CD4-positive, alpha-beta memory T cell (primary cell): Measurements from ENCODE around the gene SAMD4B. TPM values are rescaled to one million over a fixed set of nuclear protein-coding genes. Genes with fewer than 3 reads are reported as not detected.

ENCODE experiments used
- CTCF ChIA-PET: fragments of 350-600 bp; sonication (Branson Sonifier 250); formaldehyde crosslinking; loops from one replicate; lab custom pipeline; 2021; ENCODE audit warnings: inconsistent platforms; ENCODE audit not compliant: partially characterized antibody; lab: Charles Lee
- POLR2A ChIA-PET: fragments of 350-600 bp; sonication (Branson Sonifier 250); formaldehyde crosslinking; loops from one replicate; lab custom pipeline; 2021; ENCODE audit not compliant: partially characterized antibody; lab: Charles Lee
- DNase-seq, 5 donors: peaks; one replicate each; pipeline versions ENCODE4 v3.0.0 to v3.0.0-alpha.2; 2020 to 2022; ENCODE audit warnings: mixed read lengths in 1 of 5
- H3K27ac ChIP-seq: one replicate; pipeline ENCODE4 v1.7.0; 2013; ENCODE audit warnings: low read depth, low read length
- H3K27me3 ChIP-seq: 2 replicates; pipeline ENCODE4 v1.7.0; 2013; ENCODE audit warnings: mild to moderate bottlenecking, low read length, moderate library complexity; ENCODE audit not compliant: insufficient read depth
- H3K36me3 ChIP-seq: 2 replicates; pipeline ENCODE4 v1.7.0; 2013; ENCODE audit warnings: mild to moderate bottlenecking, low read length, moderate library complexity; ENCODE audit not compliant: insufficient read depth
- H3K4me1 ChIP-seq: 2 replicates; pipeline ENCODE4 v1.7.0; 2013; ENCODE audit warnings: mild to moderate bottlenecking, low read length, moderate library complexity; ENCODE audit not compliant: insufficient read depth
- H3K4me3 ChIP-seq, 2 donors: one replicate each; pipeline ENCODE4 v1.7.0; 2013; ENCODE audit warnings: low read length in 2 of 2, mild to moderate bottlenecking in 1 of 2
- H3K9me3 ChIP-seq, 2 donors: one replicate each; pipeline ENCODE4 v1.7.0; 2013; ENCODE audit warnings: low read length in 2 of 2, control low read depth in 1 of 2; ENCODE audit not compliant: control insufficient read depth in 1 of 2
- H3K27ac Mint-ChIP-seq, 7 donors: one replicate each; pipeline ENCODE4 v1.8.0; 2020 to 2021; ENCODE audit warnings: mixed read lengths in 7 of 7, mild to moderate bottlenecking in 6 of 7, inconsistent platforms in 3 of 7, moderate library complexity in 3 of 7
- H3K27me3 Mint-ChIP-seq, 2 donors: one replicate each; pipeline ENCODE4 v1.8.0; 2020 to 2021; ENCODE audit warnings: mixed read lengths in 2 of 2
- H3K36me3 Mint-ChIP-seq, 2 donors: one replicate each; pipeline ENCODE4 v1.8.0; 2020 to 2021; ENCODE audit warnings: mixed read lengths in 2 of 2, inconsistent platforms in 1 of 2, mild to moderate bottlenecking in 1 of 2
- H3K4me1 Mint-ChIP-seq, 4 donors: one replicate each; pipeline ENCODE4 v1.8.0; 2020 to 2021; ENCODE audit warnings: mixed read lengths in 4 of 4, mild to moderate bottlenecking in 1 of 4
- H3K4me3 Mint-ChIP-seq, 8 donors: one replicate each; pipeline ENCODE4 v1.8.0; 2020 to 2021; ENCODE audit warnings: mixed read lengths in 8 of 8, mild to moderate bottlenecking in 7 of 8, moderate library complexity in 6 of 8, inconsistent platforms in 3 of 8
- H3K9me3 Mint-ChIP-seq, 8 donors: one replicate each; pipeline ENCODE4 v1.8.0; 2020 to 2021; ENCODE audit warnings: mixed read lengths in 8 of 8, mild to moderate bottlenecking in 5 of 8, inconsistent platforms in 3 of 8, moderate library complexity in 1 of 8
- intact Hi-C: fragments of 100-400 bp; cut with micrococcal nuclease; formaldehyde crosslinking; loops from one replicate; pipeline ENCODE4 v1.15.1; 2023
- polyA plus RNA-seq, 2 donors: library from polyadenylated mRNA; unstranded; fragments of 300-500 nt; fragmentation: Illumina TruSeq; gene quantifications; one replicate each; pipeline ENCODE4 v1.2.3, GENCODE V29; 2021
- total RNA-seq, 2 experiments: library from RNA; stranded (reverse); gene quantifications; one replicate each; pipeline ENCODE4 v1.2.3, GENCODE V29; 2021

Gene SAMD4B
- total and polyA plus RNA-seq, 4 experiments from 2014 or later = 7.3 to 79.6 (median 42.6) TPM

- no peaks in the 10 kb centered on the region for H3K9me3 ChIP-seq
- ChIA-PET CTCF (no interaction called here), POLR2A (interaction anchor here (1.9 to 2.0 kb wide), 2 partner anchors 13 to 19 kb away, joined by 5 to 8 read pairs; partner anchors contain the start of genes GMFG and SAMD4B)
- no peak overlapping the region for H3K27ac ChIP-seq
- Mint-ChIP-seq H3K9me3 (no peaks in the 10 kb centered on the region), H3K4me1 (peaks cover 2 to 9% (median 5%) of the 10 kb centered on the region in 4 donors), H3K4me3 (no peak overlapping the region), H3K27me3 (no peaks in the 10 kb centered on the region), H3K27ac (peak overlapping the region in 3 of 7 donors; percentile 32 to 79 (median 43)), H3K36me3 (peaks cover 44 to 64% of the 10 kb centered on the region in 2 donors)
- peaks cover 51% of the 10 kb centered on the region for H3K36me3 ChIP-seq
- H3K4me3 ChIP-seq = no peak overlapping the region
- H3K4me1 ChIP-seq = peaks cover 7% of the 10 kb centered on the region
- H3K27me3 ChIP-seq = no peaks in the 10 kb centered on the region
- intact Hi-C loops = no loop called here
- DNase-seq = no peak
Observed at GRCh38 chr19:39355253-39355652, 13.0 kb downstream of the SAMD4B start.

GRCh38 chr19:39356073-39356472 lies 13.9 kb downstream of the SAMD4B start:
- ChIA-PET POLR2A (interaction anchor here (0.8 to 2.0 kb wide), 2 partner anchors 20 to 55 kb away, joined by 4 to 5 read pairs; partner anchors contain the start of gene GMFG), CTCF (interaction anchor here (1.0 kb wide), 1 partner anchor 56 kb away, joined by 3 read pairs; no protein-coding TSS in a partner anchor)
- Mint-ChIP-seq H3K4me1 (peaks cover 2 to 8% (median 5%) of the 10 kb centered on the region in 4 donors), H3K9me3 (no peaks in the 10 kb centered on the region), H3K27me3 (no peaks in the 10 kb centered on the region), H3K36me3 (peaks cover 44 to 71% of the 10 kb centered on the region in 2 donors), H3K4me3 (no peak overlapping the region), H3K27ac (peak overlapping the region in 1 of 7 donors; percentile 59)
- Histone ChIP-seq H3K27me3 (no peaks in the 10 kb centered on the region), H3K27ac (no peak overlapping the region), H3K4me1 (peaks cover 7% of the 10 kb centered on the region), H3K36me3 (peaks cover 60% of the 10 kb centered on the region), H3K4me3 (no peak overlapping the region), H3K9me3 (no peaks in the 10 kb centered on the region)
- no peak for DNase-seq
- intact Hi-C loops = no loop called here

DNA sequence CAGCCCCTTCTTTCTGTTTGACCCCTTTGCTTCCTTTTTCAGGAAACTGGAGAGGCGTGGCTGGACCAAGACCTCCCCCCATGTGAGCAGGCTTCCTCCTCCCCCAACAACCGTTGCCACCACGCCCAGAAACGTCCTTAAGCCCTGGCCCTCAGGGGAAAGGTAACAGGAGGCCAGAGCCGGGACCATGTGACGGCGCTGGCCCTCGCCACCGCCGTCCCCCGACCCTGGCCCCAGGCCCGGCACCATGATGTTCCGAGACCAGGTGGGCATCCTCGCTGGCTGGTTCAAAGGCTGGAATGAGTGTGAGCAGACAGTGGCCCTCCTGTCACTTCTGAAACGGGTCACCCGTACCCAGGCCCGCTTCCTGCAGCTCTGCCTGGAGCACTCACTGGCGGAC lies 14.4 kb downstream of the SAMD4B start:
- H3K36me3 ChIP-seq = peaks cover 60% of the 10 kb centered on the region
- DNase-seq = no peak
- no peak overlapping the region for H3K4me3 ChIP-seq
- peaks cover 2 to 6% (median 3%) of the 10 kb centered on the region in 4 donors for H3K4me1 Mint-ChIP-seq
- H3K9me3 ChIP-seq = no peaks in the 10 kb centered on the region
- POLR2A ChIA-PET = no interaction called here
- H3K9me3 Mint-ChIP-seq = no peaks in the 10 kb centered on the region
- CTCF ChIA-PET = interaction anchor here (1.0 kb wide), 1 partner anchor 55 kb away, joined by 3 read pairs; no protein-coding TSS in a partner anchor
- peaks cover 44 to 68% of the 10 kb centered on the region in 2 donors for H3K36me3 Mint-ChIP-seq
- intact Hi-C loops = no loop called here
- no peaks in the 10 kb centered on the region for H3K27me3 Mint-ChIP-seq
- peaks cover 5% of the 10 kb centered on the region for H3K4me1 ChIP-seq
- no peak overlapping the region for H3K4me3 Mint-ChIP-seq
- H3K27ac Mint-ChIP-seq = peak overlapping the region in 2 of 7 donors; percentile 25 to 59
- no peak overlapping the region for H3K27ac ChIP-seq
- no peaks in the 10 kb centered on the region for H3K27me3 ChIP-seq

- DNase-seq = no peak
- H3K4me3 Mint-ChIP-seq = no peak overlapping the region
- Histone ChIP-seq H3K27ac (no peak overlapping the region), H3K4me3 (no peak overlapping the region), H3K9me3 (no peaks in the 10 kb centered on the region), H3K27me3 (no peaks in the 10 kb centered on the region), H3K36me3 (peaks cover 72% of the 10 kb centered on the region), H3K4me1 (no peaks in the 10 kb centered on the region)
- intact Hi-C loops = no loop called here
- peaks cover 48 to 74% of the 10 kb centered on the region in 2 donors for H3K36me3 Mint-ChIP-seq
- CTCF ChIA-PET = no interaction called here
- POLR2A ChIA-PET = no interaction called here
- no peaks in the 10 kb centered on the region for H3K27me3 Mint-ChIP-seq
- peaks cover 0 to 4% (median 1%) of the 10 kb centered on the region in 4 donors for H3K4me1 Mint-ChIP-seq
- peak overlapping the region in 2 of 7 donors; percentile 22 to 32 for H3K27ac Mint-ChIP-seq
- H3K9me3 Mint-ChIP-seq = no peaks in the 10 kb centered on the region
Observed at GRCh38 chr19:39359026-39359425, 16.8 kb downstream of the SAMD4B start.

- Mint-ChIP-seq H3K36me3 (peaks cover 42 to 74% of the 10 kb centered on the region in 2 donors), H3K4me1 (peaks cover 0 to 6% (median 1%) of the 10 kb centered on the region in 4 donors), H3K27ac (no peak overlapping the region), H3K4me3 (no peak overlapping the region), H3K9me3 (no peaks in the 10 kb centered on the region), H3K27me3 (no peaks in the 10 kb centered on the region)
- ChIA-PET CTCF (no interaction called here), POLR2A (no interaction called here)
- peaks cover 67% of the 10 kb centered on the region for H3K36me3 ChIP-seq
- no peaks in the 10 kb centered on the region for H3K4me1 ChIP-seq
- no peaks in the 10 kb centered on the region for H3K27me3 ChIP-seq
- no peak for DNase-seq
- intact Hi-C loops = no loop called here
- H3K9me3 ChIP-seq = no peaks in the 10 kb centered on the region
- H3K27ac ChIP-seq = no peak overlapping the region
- H3K4me3 ChIP-seq = no peak overlapping the region
Observed at GRCh38 chr19:39360599-39360998, 18.4 kb downstream of the SAMD4B start.

- Mint-ChIP-seq H3K4me1 (peaks cover 0 to 6% (median 0%) of the 10 kb centered on the region in 4 donors), H3K4me3 (no peak overlapping the region), H3K36me3 (peaks cover 25 to 64% of the 10 kb centered on the region in 2 donors), H3K27ac (peak overlapping the region in 6 of 7 donors; percentile 17 to 87 (median 63)), H3K27me3 (no peaks in the 10 kb centered on the region), H3K9me3 (no peaks in the 10 kb centered on the region)
- CTCF ChIA-PET = interaction anchor here (1.1 kb wide), 1 partner anchor 406 kb away, joined by 3 read pairs; no protein-coding TSS in a partner anchor
- Histone ChIP-seq H3K27me3 (no peaks in the 10 kb centered on the region), H3K4me1 (no peaks in the 10 kb centered on the region), H3K9me3 (no peaks in the 10 kb centered on the region), H3K36me3 (peaks cover 47% of the 10 kb centered on the region), H3K27ac (no peak overlapping the region), H3K4me3 (no peak overlapping the region)
- POLR2A ChIA-PET = interaction anchor here (1.2 kb wide), 1 partner anchor 10 kb away, joined by 3 read pairs; no protein-coding TSS in a partner anchor
- no peak for DNase-seq
- intact Hi-C loops = no loop called here
Observed at GRCh38 chr19:39362682-39363657, 20.7 kb downstream of the SAMD4B start.

- H3K27me3 ChIP-seq = no peaks in the 10 kb centered on the region
- H3K9me3 ChIP-seq = no peaks in the 10 kb centered on the region
- H3K27ac ChIP-seq = no peak overlapping the region
- ChIA-PET CTCF (no interaction called here), POLR2A (no interaction called here)
- Mint-ChIP-seq H3K36me3 (peaks cover 25 to 65% of the 10 kb centered on the region in 2 donors), H3K27ac (peak overlapping the region in 3 of 7 donors; percentile 29 to 84 (median 79)), H3K4me1 (peaks cover 0 to 6% (median 0%) of the 10 kb centered on the region in 4 donors), H3K4me3 (no peak overlapping the region), H3K27me3 (no peaks in the 10 kb centered on the region), H3K9me3 (no peaks in the 10 kb centered on the region)
- H3K4me3 ChIP-seq = no peak overlapping the region
- no peak for DNase-seq
- H3K36me3 ChIP-seq = peaks cover 38% of the 10 kb centered on the region
- intact Hi-C loops = no loop called here
- no peaks in the 10 kb centered on the region for H3K4me1 ChIP-seq
Observed at GRCh38 chr19:39363901-39364457, 21.8 kb downstream of the SAMD4B start.
